Motor neuron (in vitro differentiated cells): ENCODE results near the gene PPHLN1. TPM values are rescaled to one million over a fixed set of nuclear protein-coding genes. Genes with fewer than 3 reads are reported as not detected.
A peak's percentile ranks its signal among the peaks of the same experiment; 100 is the strongest.

ENCODE experiments used
- ATAC-seq, 8 experiments: fragments of 200-7000 bp; cut with Tn5 transposase; replicated peaks in 6 of 8; 2 replicates each; pipeline ENCODE4 v1.8.0; 2021; ENCODE audit warnings: mild to moderate bottlenecking in 8 of 8, moderate library complexity in 8 of 8
- H3K27ac ChIP-seq, 2 donors: fragments of 250-450 bp; sonication (Bioruptor Pico); 2 replicates each; pipeline ENCODE4 v1.9.0; 2021; ENCODE audit warnings: antibody characterized with exemption in 2 of 2, mild to moderate bottlenecking in 2 of 2, moderate library complexity in 1 of 2
- H3K4me1 ChIP-seq, 2 donors: fragments of 250-450 bp; sonication (Bioruptor Pico); replicated peaks in 1 of 2; 2 replicates each; pipeline ENCODE4 v1.6.1; 2021; ENCODE audit warnings: antibody characterized with exemption in 2 of 2, mild to moderate bottlenecking in 2 of 2, moderate library complexity in 1 of 2
- H3K4me3 ChIP-seq, 5 donors: fragments of 250-450 bp; sonication (Bioruptor Pico); 2 replicates each; pipeline ENCODE4 v1.9.0; 2021; ENCODE audit warnings: antibody characterized with exemption in 5 of 5, mild to moderate bottlenecking in 5 of 5, moderate library complexity in 4 of 5
- WGBS, 10 experiments: fragments of 450-650 bp; shearing (Covaris generic); methylation state at CpG; one replicate each; pipeline ENCODE4 v1.0.0; 2022; 5-methylcytosine and 5-hydroxymethylcytosine counted together
- in situ Hi-C, 9 experiments: fragments of 400-800 bp; cut with MboI; loops; one replicate each; pipeline ENCODE4 v1.15.0; 2021; ENCODE audit warnings: low sequenced_read_pairs in 9 of 9, low pct_unique_long_range_greater_than_20kb in 2 of 9; ENCODE audit not compliant: unreplicated experiment in 9 of 9
- total RNA-seq, 8 experiments: library from RNA; unstranded; fragments of 300-600 nt; gene quantifications; 2 replicates each; pipeline versions ENCODE4 v1.2.3 to v1.2.4, GENCODE V29; 2022

Gene PPHLN1, protein sequence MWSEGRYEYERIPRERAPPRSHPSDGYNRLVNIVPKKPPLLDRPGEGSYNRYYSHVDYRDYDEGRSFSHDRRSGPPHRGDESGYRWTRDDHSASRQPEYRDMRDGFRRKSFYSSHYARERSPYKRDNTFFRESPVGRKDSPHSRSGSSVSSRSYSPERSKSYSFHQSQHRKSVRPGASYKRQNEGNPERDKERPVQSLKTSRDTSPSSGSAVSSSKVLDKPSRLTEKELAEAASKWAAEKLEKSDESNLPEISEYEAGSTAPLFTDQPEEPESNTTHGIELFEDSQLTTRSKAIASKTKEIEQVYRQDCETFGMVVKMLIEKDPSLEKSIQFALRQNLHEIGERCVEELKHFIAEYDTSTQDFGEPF
- total RNA-seq, result 10 to 100 TPM; 42.8 to 99.0 (median 66.7) TPM

DNA sequence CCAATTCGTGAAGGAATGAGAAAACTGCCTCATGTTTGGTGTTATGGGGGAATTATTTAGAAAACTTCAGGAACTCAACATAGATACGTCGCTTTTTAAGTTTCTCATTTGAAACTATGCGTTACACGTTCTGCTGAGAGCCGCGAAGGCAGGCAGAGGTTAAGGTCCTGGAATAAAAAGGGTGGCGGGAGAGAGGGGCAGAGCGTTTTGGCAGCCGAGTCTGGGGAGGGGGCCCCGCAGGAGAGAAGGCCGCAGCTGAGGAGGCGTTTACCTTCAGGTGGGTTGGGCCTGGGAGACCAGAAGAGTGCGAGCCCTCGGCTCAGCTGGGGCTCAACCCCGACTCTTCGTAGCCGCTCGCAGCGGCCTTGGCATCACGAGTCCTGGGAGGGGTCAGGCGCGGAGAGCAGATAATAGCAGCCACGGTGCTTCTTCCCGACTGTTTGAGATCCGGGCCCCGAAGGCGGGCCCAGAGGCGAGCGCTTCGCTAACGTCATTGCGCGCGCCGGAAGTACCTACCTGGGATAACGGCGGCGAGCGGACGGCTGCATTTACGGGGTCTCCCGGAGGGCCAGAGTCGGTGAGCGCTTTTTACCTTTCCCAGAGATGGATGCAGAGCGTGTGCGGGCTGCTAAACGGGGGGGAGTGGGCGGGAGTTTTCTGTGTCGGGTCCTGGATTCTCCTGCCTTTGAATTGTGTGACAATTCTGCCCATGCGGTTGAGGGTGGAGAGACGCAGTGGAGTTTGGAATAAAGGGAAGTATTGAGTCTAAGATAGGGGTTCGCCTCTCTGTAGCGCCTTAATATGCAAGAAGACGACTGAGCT, at the start of gene PPHLN1, which contains the start of gene ZCRB1:
Gene PPHLN1, plus strand, starts transcription at position 515 of the 822 bp plus-strand sequence. CDS start 9,736 bp downstream, outside the sequence.
Gene ZCRB1, minus strand, starts transcription at position 442 of the 822 bp plus-strand sequence. CDS start 1,992 bp downstream, outside the sequence.
- Histone ChIP-seq H3K4me1 (peaks cover 8 to 17% of the 10 kb centered on the region in 2 donors), H3K27ac (peak within 1 kb of the TSS; percentile 53 to 87), H3K4me3 (peak within 1 kb of the TSS; percentile 56 to 98 (median 79))
- peak; percentile 92 to 99 (median 96) for ATAC-seq
- in situ Hi-C loops, result loop anchor here in 7 of 9 experiments (25.0 kb wide), 2 partner anchors 189 to 1064 kb away; partner anchors contain the start of gene GXYLT1 (in 7 of the 7)
- WGBS, 10 experiments, result 0 to 6% (median 0%) methylated on average over 2 to 19 of the region's 55 CpGs

DNA sequence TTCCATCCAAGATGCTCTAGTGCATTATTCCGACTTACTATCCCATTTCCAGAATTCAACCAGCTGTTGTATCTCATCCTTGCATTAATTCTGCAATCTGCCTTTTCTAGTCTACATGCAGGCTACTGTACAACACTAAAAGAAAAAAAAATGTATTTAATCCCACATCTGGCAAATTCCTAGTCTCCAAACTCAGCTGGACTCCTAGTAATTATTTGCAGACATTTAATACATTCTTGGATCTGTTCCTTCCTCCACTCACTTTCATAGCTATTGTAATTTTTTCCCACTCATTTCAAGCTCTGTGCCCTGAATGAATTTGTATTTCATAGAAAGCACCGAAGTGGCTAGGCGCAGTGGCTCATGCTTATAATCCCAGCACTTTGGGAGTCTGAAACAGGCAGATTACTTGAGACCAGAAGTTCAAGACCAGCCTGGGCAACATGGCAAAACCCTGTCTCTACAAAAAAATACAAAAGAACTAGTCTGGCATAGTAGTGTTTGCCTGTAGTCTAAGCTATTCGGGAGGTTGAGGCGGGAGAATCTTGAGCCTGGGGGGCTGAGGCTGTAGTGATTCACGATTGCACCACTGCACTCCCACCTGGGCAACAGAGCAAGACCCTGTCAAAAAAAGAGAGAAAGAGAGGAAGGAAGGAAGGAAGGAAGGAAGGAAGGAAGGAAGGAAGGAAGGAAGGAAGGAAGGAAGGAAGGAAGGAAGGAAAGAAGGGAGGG, 48.4 kb upstream of the PPHLN1 start:
- H3K4me3 ChIP-seq, result no peak overlapping the region
- 0 to 100% (median 80%) methylated on average over 1 to 6 of the region's 6 CpGs for WGBS, 10 experiments
- in situ Hi-C loops, result no loop called here
- no peak overlapping the region for H3K27ac ChIP-seq
- H3K4me1 ChIP-seq, result peaks cover 2 to 6% of the 10 kb centered on the region in 2 donors
- ATAC-seq, result no peak

DNA sequence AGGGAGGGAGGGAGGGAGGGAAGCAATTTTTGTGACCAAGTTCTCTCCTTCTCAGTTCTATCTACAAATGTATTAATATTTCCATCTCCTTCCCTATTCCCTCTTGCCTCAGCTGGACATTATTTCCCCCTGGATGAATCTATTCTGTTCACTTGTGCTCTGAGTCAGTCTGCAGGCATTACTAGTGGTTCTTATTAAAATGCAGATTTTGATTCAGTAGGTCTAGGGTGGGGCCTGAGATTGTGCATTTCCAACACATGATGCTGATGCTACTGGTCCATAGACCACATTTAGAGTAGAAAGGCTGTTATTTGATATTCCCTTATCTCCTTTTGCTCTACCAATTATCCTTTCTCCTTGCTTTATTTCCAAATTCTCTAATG, 47.8 kb upstream of the PPHLN1 start:
- no peak overlapping the region for H3K27ac ChIP-seq
- H3K4me1 ChIP-seq, result peaks cover 2 to 6% of the 10 kb centered on the region in 2 donors
- peak in 5 of 8 experiments; percentile 51 to 100 (median 63) for ATAC-seq
- in situ Hi-C loops, result no loop called here
- no peak overlapping the region for H3K4me3 ChIP-seq

DNA sequence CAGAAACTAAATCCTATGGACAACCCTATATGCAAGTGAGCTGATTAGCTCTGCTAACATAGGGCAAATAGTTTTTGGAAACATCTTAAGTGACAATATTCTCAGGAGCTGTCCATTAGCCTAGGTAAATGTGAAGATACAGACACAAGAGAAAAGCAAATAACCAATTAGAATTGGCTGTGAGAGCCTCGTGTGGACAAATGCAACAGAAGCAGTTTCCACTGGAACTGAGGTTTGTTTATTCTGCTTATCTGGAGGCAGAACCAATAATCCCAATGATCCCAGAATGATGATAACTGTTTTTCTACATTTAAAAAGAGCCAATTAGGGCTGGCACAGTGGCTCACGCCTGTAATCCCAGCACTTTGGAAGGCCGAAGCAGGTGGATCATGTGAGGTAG, 44.7 kb upstream of the PPHLN1 start:
- WGBS, 10 experiments, result 0 to 100% (median 55%) methylated on average over 1 to 2 of the region's 3 CpGs; no CpG with 5 or more reads in 3 of the 10 experiments
- in situ Hi-C loops, result no loop called here
- no peak overlapping the region for H3K27ac ChIP-seq
- no peak overlapping the region for H3K4me3 ChIP-seq
- H3K4me1 ChIP-seq, result peaks cover 2 to 6% of the 10 kb centered on the region in 2 donors
- ATAC-seq, result no peak

DNA sequence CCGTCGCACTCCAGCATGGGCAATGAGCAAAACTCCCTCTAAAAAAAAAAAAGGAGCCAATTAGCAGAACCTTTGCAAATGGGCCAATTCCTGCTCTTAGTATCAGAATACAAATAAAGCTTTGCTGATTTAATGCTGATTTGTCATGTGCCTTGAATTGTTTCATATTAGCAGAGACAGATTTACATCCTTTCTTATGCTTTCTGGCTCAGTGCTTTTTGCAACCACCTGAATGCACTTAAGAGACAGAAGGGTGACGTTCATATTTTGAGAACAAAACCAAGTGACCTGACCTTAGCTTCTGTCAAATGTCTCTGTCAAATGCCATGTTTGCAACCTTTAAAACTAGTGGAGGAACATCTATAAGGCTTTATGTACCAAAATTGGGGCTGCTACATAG, 44.1 kb upstream of the PPHLN1 start:
- 0 to 90% (median 23%) methylated on average over 1 to 2 of the region's 3 CpGs; no CpG with 5 or more reads in 3 of the 10 experiments for WGBS, 10 experiments
- in situ Hi-C loops, result no loop called here
- no peak overlapping the region for H3K27ac ChIP-seq

DNA sequence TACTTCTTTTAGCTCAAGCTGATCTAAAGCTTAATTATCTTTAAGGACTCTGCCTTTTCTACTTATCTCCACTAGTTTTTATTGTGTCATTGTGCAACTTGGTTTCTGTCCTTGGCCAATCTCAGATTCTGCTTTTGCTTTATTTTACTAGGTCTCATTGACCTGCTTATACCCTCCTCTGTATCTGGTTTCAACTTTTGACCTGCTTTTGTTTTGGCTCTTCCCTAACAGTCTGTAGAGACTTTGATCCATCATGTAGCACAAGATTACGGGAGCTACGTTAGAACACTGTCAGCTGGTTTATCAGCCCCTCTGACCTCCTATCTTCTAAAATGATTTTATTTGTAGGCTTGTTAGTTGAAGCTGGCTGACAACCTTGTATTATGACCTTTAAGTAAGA, 43.7 kb upstream of the PPHLN1 start:
- no peak for ATAC-seq
- in situ Hi-C loops, result no loop called here
- 0 to 95% (median 48%) methylated on average over 1 to 2 of the region's 2 CpGs for WGBS, 10 experiments

More for the DNA sequence above, 44.1 kb upstream of the PPHLN1 start:
- H3K4me1 ChIP-seq, result peaks cover 2 to 6% of the 10 kb centered on the region in 2 donors
- peak in 1 of 8 experiments; percentile 33 for ATAC-seq
- H3K4me3 ChIP-seq, result no peak overlapping the region

DNA sequence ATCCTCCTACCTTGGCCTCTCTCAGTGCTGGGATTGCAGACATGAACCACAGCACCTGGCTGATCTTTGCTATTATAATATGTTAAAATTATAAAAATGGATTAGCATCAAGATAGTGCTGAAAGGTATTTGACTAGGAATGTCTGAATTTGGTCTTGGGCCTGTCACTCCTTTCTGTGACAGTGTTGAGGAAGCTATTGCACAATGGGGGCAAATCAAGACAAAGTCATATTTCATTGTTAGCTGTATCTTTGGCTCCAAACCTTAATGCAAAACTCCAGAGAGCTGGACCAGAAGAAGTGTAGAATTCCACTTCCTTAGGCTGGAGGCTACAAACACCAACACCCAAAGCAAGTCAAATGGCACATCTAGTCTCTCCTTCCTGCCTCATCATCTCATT, 42.2 kb upstream of the PPHLN1 start:
- Histone ChIP-seq H3K27ac (no peak overlapping the region), H3K4me3 (no peak overlapping the region), H3K4me1 (peaks cover 2 to 6% of the 10 kb centered on the region in 2 donors)
- in situ Hi-C loops, result no loop called here
- ATAC-seq, result no peak

More for the DNA sequence above, 43.7 kb upstream of the PPHLN1 start:
- H3K4me3 ChIP-seq, result no peak overlapping the region
- H3K27ac ChIP-seq, result no peak overlapping the region
- H3K4me1 ChIP-seq, result peaks cover 2 to 6% of the 10 kb centered on the region in 2 donors

DNA sequence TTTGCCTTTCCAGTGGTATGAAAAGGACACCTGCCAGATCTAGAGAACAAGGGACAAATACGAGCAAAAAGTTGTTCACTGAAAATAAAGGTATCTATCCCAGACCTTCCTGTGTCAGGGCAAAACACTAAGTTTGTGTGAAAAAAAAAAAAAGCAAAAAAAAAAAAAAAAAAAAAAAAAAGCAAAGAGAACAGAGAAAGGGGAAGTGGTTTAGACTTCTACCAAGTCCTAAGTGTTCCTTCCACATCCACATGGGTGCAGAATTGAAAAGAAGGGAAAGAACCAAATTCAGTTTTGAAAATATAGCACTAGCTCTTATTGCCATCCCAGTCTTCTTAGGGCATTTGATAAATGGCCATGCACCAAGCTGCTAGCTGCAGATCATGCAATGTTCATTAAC, 41.8 kb upstream of the PPHLN1 start:
- in situ Hi-C loops, result no loop called here
- Histone ChIP-seq H3K27ac (no peak overlapping the region), H3K4me3 (no peak overlapping the region), H3K4me1 (peaks cover 2 to 6% of the 10 kb centered on the region in 2 donors)
- no peak for ATAC-seq
- 0 to 100% (median 80%) methylated on average over 1 of the region's 1 CpG; no CpG with 5 or more reads in 3 of the 10 experiments for WGBS, 10 experiments

DNA sequence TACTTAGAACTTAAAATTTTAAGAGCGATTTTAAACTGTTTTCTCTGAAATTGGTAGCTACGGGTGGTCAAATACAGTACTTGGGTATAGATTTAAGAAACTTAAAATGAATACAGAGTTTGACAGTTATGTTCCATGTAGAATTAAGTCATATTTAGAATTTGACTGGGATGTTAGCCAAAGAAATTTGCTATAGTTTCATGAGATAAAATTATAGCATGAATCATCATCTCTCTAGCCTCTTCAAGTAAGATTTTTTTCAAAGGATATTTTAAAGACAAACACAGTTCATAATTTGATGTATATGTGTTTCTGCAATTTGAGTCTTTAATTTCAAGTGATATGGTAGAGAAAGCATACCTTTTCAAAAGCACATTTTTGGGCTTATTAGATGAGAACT, 41.1 kb upstream of the PPHLN1 start:
- in situ Hi-C loops, result no loop called here
- no peak for ATAC-seq
- Histone ChIP-seq H3K4me1 (peaks cover 2 to 6% of the 10 kb centered on the region in 2 donors), H3K27ac (no peak overlapping the region), H3K4me3 (no peak overlapping the region)
- 25 to 100% (median 90%) methylated on average over 1 to 2 of the region's 2 CpGs for WGBS, 10 experiments

DNA sequence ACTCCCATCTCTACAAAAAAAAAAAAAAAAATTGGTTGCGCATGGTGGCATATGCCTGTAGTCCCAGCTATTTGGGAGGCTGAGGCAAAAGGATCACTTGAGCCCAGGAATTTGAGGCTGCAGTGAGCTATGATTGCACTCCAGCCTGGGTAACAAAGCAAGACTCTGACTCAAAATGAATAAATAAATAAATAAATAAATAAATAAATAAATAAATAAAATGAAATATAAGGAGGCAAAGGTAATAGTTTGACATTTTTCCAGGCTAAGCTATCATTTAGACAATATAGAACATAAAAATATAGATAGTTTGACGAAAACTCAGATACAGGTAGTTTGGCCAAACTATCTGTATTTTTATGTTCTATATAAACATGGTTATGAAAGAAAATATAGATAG, 40.5 kb upstream of the PPHLN1 start:
- no peak for ATAC-seq
- Histone ChIP-seq H3K27ac (no peak overlapping the region), H3K4me3 (no peak overlapping the region), H3K4me1 (peaks cover 2 to 6% of the 10 kb centered on the region in 2 donors)
- in situ Hi-C loops, result no loop called here
- 90 to 100% (median 96%) methylated on average over 2 of the region's 2 CpGs; no CpG with 5 or more reads in 1 of the 10 experiments for WGBS, 10 experiments

DNA sequence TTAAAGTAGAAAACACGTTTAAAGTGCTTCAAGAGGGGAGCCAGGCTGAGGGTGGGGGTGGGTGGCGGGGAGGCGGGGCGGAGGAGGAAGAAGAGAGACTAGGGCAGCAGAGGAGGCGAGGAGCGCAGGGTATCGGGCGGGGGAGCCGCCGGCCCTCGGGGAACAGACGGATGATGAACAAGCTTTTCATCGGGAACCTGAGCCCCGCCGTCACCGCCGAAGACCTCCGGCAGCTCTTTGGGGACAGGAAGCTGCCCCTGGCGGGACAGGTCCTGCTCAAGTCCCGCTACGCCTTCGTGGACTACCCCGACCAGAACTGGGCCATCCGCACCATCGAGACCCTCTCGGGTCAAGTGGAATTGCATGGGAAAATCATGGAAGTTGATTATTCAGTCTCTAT, 39.2 kb upstream of the PPHLN1 start:
- no peak overlapping the region for H3K27ac ChIP-seq
- peaks cover 2 to 6% of the 10 kb centered on the region in 2 donors for H3K4me1 ChIP-seq
- no peak overlapping the region for H3K4me3 ChIP-seq
- ATAC-seq, result no peak
- in situ Hi-C loops, result no loop called here
- WGBS, 10 experiments, result 80 to 100% (median 90%) methylated on average over 1 to 6 of the region's 26 CpGs; no CpG with 5 or more reads in 5 of the 10 experiments

DNA sequence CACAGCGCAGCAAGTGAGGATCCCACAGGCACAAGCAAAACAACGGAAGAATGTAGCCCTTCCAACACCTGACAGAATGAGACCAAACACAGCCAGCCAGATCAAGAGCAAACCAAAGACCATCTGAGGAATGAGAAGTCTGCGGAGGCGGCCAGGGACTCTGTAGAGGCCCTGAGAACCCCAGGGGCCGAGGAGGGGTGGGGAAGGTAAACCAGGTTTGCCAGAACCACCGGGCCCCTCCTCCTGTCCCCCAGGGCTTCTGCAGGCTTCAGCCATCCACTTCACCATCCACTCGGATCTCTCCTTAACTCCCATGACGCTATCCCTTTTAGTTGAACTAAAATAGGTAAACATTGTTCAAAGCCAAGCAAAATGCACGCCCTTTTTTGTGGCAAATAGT, 37.4 kb upstream of the PPHLN1 start:
- H3K27ac ChIP-seq, result no peak overlapping the region
- 0 to 93% (median 63%) methylated on average over 1 to 9 of the region's 9 CpGs; no CpG with 5 or more reads in 2 of the 10 experiments for WGBS, 10 experiments

More for the DNA sequence above, 37.4 kb upstream of the PPHLN1 start:
- Histone ChIP-seq H3K4me3 (no peak overlapping the region), H3K4me1 (no peaks in the 10 kb centered on the region)
- in situ Hi-C loops, result no loop called here
- ATAC-seq, result no peak
